Uterus (tissue), 4 donors: ENCODE results near the gene PRSS22. TPM values are rescaled to one million over a fixed set of nuclear protein-coding genes. Genes with fewer than 3 reads are reported as not detected.

Experiments
- DNase-seq, 2 donors: peaks; one replicate each; pipeline ENCODE4 v3.0.0-alpha.2; 2019 to 2020
- H3K27ac ChIP-seq, 2 donors: fragments of 200-600 bp; sonication (generic); 1 replicate in 1 of 2; 2 replicates in 1 of 2; pipeline ENCODE4 v1.5.1; 2016 to 2018
- H3K27me3 ChIP-seq, 2 donors: fragments of 200-600 bp; sonication (generic); one replicate each; pipeline ENCODE4 v1.5.1; 2018 to 2019; ENCODE audit warnings: control low read depth in 1 of 2
- H3K36me3 ChIP-seq, 2 donors: fragments of 200-600 bp; sonication (generic); one replicate each; pipeline ENCODE4 v1.5.1; 2019; ENCODE audit warnings: control low read depth in 1 of 2
- H3K4me1 ChIP-seq, 2 donors: fragments of 200-600 bp; sonication (generic); one replicate each; pipeline ENCODE4 v1.5.1; 2018 to 2019; ENCODE audit warnings: control low read depth in 1 of 2
- H3K4me3 ChIP-seq, 2 donors: fragments of 200-600 bp; sonication (generic); 1 replicate in 1 of 2; 2 replicates in 1 of 2; pipeline ENCODE4 v1.5.1; 2018 to 2019; ENCODE audit warnings: mild to moderate bottlenecking in 1 of 2
- H3K9me3 ChIP-seq, 2 donors: fragments of 200-600 bp; sonication (generic); one replicate each; pipeline ENCODE4 v1.5.1; 2019; ENCODE audit warnings: control low read depth in 1 of 2
- POLR2A ChIP-seq, 2 donors: fragments of 450-650 bp; IDR thresholded peaks; one replicate each; pipeline ENCODE4 v1.6.1; 2016; ENCODE audit warnings: antibody characterized with exemption in 2 of 2, mild to moderate bottlenecking in 1 of 2, moderate library complexity in 1 of 2
- intact Hi-C: fragments of 100-400 bp; cut with DNase I; formaldehyde crosslinking; loops from one replicate; pipeline ENCODE4 v1.15.1; 2023; ENCODE audit warnings: low total_unique reads
- total RNA-seq, 4 donors: library from RNA; depleted of rRNA in 3 of 4; stranded (reverse); fragments of >200 nt in 3 of 4; gene quantifications; one replicate each; pipeline versions ENCODE4 v1.1.0 to v1.2.4, GENCODE V29; 2014 to 2023
- TF ChIP-seq, protein P1 (sequence below), 4 experiments: fragments of 200-600 bp in 2 of 4; fragments of 450-650 bp in 2 of 4; sonication (generic) in 2 of 4; IDR thresholded peaks; one replicate each; pipeline ENCODE4 v1.5.1; 2016 to 2019; ENCODE audit warnings: antibody characterized with exemption in 4 of 4, mild to moderate bottlenecking in 2 of 4, moderate library complexity in 1 of 4
- donor health status: DM: yes; HTN: yes; CAD: no.

The PRSS22 gene
- total RNA-seq, 4 donors from 2014 or later: 0.46 to 2.4 TPM; not detected in 2

DNA sequence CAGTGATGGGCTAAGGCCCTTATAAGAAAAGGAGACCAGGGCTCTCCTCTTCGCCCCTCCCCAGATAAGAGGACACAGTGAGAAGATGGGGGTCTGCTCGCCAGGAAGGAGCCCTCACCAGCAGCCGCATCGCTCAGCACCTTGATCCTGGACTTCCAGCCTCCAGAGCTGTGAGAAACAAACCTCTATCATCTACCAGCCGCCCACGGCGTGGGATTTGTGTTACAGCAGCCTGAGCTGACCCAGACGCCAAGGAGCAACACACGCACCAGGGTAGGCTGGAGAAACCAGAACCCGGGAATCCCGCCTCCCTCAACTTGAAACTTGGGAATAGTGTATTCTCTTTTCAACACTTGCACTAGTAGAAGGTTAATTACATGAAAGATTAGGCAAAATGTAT lies 32.1 kb downstream of the PRSS22 start:
- Histone ChIP-seq H3K9me3 (no peaks in the 10 kb centered on the region), H3K4me1 (no peaks in the 10 kb centered on the region), H3K27me3 (no peaks in the 10 kb centered on the region), H3K4me3 (no peak overlapping the region), H3K36me3 (no peaks in the 10 kb centered on the region), H3K27ac (no peak overlapping the region)
- no peak for DNase-seq
- TF ChIP-seq POLR2A (IDR thresholded peaks at IDR 0.05): no peak
- TF ChIP-seq, protein P1, sequence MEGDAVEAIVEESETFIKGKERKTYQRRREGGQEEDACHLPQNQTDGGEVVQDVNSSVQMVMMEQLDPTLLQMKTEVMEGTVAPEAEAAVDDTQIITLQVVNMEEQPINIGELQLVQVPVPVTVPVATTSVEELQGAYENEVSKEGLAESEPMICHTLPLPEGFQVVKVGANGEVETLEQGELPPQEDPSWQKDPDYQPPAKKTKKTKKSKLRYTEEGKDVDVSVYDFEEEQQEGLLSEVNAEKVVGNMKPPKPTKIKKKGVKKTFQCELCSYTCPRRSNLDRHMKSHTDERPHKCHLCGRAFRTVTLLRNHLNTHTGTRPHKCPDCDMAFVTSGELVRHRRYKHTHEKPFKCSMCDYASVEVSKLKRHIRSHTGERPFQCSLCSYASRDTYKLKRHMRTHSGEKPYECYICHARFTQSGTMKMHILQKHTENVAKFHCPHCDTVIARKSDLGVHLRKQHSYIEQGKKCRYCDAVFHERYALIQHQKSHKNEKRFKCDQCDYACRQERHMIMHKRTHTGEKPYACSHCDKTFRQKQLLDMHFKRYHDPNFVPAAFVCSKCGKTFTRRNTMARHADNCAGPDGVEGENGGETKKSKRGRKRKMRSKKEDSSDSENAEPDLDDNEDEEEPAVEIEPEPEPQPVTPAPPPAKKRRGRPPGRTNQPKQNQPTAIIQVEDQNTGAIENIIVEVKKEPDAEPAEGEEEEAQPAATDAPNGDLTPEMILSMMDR (IDR thresholded peaks at IDR 0.05): no peak
- intact Hi-C loops: no loop called here

DNA sequence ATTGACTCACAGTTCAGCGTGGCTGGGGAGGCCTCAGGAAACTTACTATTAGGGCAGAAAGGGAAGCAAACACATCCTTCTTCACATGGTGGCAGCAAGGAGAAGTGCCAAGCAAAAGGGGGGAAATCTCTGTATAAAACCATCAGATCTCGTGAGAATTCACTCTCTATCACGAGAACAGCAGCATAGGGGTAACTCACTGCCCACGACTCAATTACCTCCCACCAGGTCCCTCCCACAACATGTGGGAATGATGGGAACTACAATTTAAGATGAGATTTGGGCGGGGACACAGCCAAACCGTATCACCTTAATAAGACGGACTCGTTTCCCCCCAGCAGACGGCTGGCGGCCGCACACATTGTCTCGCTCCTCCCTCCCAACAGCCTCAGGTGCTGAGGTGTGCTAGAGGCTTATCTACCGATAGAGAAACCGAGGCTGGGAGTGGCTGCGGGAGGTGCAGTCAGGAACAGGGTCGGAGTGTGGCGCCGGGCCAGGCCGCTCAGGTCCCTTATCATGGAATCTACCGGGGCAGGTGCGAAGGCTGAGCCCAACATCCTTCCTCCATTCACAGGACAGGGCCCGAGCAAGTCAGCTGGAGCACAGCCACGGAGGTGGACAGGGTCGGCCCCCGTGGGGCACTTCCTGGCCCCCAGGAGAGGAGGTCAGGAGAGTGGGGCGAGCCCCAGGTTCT lies 32.8 kb downstream of the PRSS22 start:
- Histone ChIP-seq H3K27me3 (no peaks in the 10 kb centered on the region), H3K4me1 (no peaks in the 10 kb centered on the region), H3K36me3 (no peaks in the 10 kb centered on the region), H3K9me3 (no peaks in the 10 kb centered on the region), H3K4me3 (no peak overlapping the region), H3K27ac (no peak overlapping the region)
- no peak for DNase-seq
- TF ChIP-seq POLR2A (IDR thresholded peaks at IDR 0.05): no peak
- TF ChIP-seq, protein P1 (IDR thresholded peaks at IDR 0.05): no peak
- intact Hi-C loops: no loop called here

DNA sequence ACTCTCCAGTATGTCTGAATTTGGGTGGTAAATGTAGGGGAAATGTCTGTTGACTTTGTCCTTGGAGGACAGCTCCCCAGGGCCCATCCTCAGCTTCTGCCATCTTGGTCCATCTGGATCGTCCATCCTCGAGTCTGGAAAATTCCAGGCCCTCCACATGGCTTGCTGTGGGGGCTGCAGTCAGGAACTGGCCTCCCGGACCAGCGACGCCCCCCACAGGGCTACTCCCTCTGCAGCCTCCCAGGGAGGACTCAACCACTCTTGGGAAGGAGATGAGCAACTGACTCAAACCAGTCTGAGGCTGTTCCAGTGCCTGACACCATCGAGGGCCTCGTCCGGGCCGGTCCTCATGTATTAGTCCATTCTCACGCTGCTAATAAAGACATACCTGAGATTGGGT lies 33.3 kb downstream of the PRSS22 start:
- Histone ChIP-seq H3K36me3 (no peaks in the 10 kb centered on the region), H3K9me3 (no peaks in the 10 kb centered on the region), H3K27ac (no peak overlapping the region), H3K4me3 (no peak overlapping the region), H3K4me1 (no peaks in the 10 kb centered on the region), H3K27me3 (no peaks in the 10 kb centered on the region)
- no peak for TF ChIP-seq POLR2A (IDR thresholded peaks at IDR 0.05)
- TF ChIP-seq, protein P1 (IDR thresholded peaks at IDR 0.05): no peak
- peak in 1 of 2 donors; percentile 4 for DNase-seq
- intact Hi-C loops: no loop called here

DNA sequence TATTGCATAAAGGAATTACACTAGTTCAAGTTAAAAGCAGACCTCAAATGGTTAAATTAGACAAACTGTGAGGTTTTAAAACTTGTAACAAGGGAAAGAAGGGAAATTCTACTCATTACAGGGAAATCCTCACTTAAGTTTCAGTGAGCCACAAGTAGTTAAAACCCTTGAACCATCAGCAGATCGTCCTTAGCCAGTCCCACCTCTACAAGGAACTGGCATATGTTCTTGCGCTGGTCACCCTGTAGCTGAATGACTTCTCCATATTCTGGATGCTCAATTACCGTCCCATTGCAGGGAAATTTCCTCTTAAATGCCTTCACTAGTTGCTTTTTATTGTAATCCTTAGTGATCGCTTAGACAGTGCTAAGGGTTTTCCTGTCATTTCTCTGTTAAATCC lies 35.5 kb downstream of the PRSS22 start:
- no peak overlapping the region for H3K4me3 ChIP-seq
- no peak for DNase-seq
- no peaks in the 10 kb centered on the region for H3K36me3 ChIP-seq
- H3K27ac ChIP-seq: no peak overlapping the region
- H3K4me1 ChIP-seq: no peaks in the 10 kb centered on the region
- intact Hi-C loops: no loop called here
- H3K9me3 ChIP-seq: no peaks in the 10 kb centered on the region
- H3K27me3 ChIP-seq: no peaks in the 10 kb centered on the region
- TF ChIP-seq POLR2A (IDR thresholded peaks at IDR 0.05): no peak
- TF ChIP-seq, protein P1 (IDR thresholded peaks at IDR 0.05): no peak

DNA sequence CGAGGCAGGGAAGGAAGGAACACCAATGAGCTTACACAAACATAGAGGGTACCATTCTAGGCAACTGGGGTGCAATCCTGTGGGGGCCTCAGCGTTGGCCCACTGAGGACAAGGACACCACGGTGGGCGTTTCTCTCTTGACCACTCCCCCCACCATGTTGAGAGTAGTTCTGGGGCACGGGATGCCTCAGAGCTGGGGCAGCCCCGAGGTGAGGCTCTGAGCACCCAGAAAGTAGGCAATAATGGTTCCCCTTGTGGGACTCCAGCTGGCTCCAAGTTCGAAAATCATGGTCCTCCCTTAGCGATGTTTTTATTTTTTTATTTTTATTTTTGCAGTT lies 35.8 kb downstream of the PRSS22 start:
- no peak overlapping the region for H3K27ac ChIP-seq
- no peaks in the 10 kb centered on the region for H3K36me3 ChIP-seq
- no peaks in the 10 kb centered on the region for H3K27me3 ChIP-seq
- H3K4me3 ChIP-seq: no peak overlapping the region
- H3K9me3 ChIP-seq: no peaks in the 10 kb centered on the region
- peak in 1 of 2 donors; percentile 4 for DNase-seq
- intact Hi-C loops: no loop called here
- no peak for TF ChIP-seq POLR2A (IDR thresholded peaks at IDR 0.05)
- TF ChIP-seq, protein P1 (IDR thresholded peaks at IDR 0.05): no peak
- H3K4me1 ChIP-seq: no peaks in the 10 kb centered on the region
